Measurements from ENCODE around the gene MBOAT2.
"Not testable (repeated sequence)": the region's sequence is repeated elsewhere in the genome, so short reads cannot be mapped to it uniquely, and the experiment has no call there.

MBOAT2 gene

GRCh38 chr2:8934338-8934737 lies 69.1 kb downstream of the MBOAT2 start:
- in situ Hi-C loops (cut with MboI; ENCODE audit: low pct_unique_long_range_greater_than_20kb, low sequenced_read_pairs, unreplicated experiment): no loop called here
- DNase-seq (ENCODE audit: low spot score): no peak
- TF ChIP-seq, protein P1, sequence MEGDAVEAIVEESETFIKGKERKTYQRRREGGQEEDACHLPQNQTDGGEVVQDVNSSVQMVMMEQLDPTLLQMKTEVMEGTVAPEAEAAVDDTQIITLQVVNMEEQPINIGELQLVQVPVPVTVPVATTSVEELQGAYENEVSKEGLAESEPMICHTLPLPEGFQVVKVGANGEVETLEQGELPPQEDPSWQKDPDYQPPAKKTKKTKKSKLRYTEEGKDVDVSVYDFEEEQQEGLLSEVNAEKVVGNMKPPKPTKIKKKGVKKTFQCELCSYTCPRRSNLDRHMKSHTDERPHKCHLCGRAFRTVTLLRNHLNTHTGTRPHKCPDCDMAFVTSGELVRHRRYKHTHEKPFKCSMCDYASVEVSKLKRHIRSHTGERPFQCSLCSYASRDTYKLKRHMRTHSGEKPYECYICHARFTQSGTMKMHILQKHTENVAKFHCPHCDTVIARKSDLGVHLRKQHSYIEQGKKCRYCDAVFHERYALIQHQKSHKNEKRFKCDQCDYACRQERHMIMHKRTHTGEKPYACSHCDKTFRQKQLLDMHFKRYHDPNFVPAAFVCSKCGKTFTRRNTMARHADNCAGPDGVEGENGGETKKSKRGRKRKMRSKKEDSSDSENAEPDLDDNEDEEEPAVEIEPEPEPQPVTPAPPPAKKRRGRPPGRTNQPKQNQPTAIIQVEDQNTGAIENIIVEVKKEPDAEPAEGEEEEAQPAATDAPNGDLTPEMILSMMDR (IDR thresholded peaks at IDR 0.05; ENCODE audit: extremely low read depth, insufficient read depth, missing control alignments): no peak

DNA sequence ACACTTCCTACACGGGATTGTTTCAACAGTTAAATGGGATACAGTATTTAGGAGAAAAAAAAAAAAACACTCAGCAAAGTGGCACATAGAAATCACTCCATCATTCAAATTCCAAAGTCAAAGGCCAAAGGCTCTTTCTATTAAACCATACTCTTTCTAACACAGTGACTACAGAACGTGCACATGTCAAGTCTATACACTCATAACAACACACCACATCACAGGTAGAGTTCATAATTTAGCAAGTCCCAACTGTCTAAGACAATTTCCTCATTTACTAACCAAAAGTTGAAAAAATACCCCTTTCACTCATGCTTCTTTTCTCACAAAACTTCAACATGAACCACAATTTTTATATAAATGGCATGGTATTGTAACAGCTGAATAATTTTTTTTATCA lies 70.8 kb downstream of the MBOAT2 start:
- in situ Hi-C loops (cut with MboI; ENCODE audit: low pct_unique_long_range_greater_than_20kb, low sequenced_read_pairs, unreplicated experiment): no loop called here
- DNase-seq (ENCODE audit: low spot score): no peak
- TF ChIP-seq, protein P1 (IDR thresholded peaks at IDR 0.05; ENCODE audit: extremely low read depth, insufficient read depth, missing control alignments): no peak

- in situ Hi-C loops (cut with MboI; ENCODE audit: low pct_unique_long_range_greater_than_20kb, low sequenced_read_pairs, unreplicated experiment); DNase-seq (ENCODE audit: low spot score): not testable (repeated sequence)
These were observed 73.3 kb downstream of the MBOAT2 start for GRCh38 chr2:8930185-8930584.

DNA sequence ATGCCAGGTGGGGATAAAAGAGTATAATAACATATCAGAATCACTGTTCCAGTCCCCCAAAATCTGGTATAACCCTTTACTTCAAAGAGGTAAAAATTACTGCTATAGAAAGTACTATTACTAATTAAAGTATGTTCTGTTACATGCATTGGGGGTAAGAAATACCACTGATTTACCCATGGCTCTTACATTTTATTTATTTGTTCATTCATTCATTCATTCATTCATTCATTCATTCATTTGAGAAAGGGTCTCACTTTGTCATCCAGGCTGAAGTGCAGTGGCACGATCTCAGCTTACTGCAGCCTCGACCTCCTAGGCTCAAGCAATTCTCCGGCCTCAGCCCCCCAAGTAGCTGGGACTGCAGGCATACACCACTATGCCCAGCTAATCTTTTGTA lies 74.4 kb downstream of the MBOAT2 start:
- TF ChIP-seq, protein P1 (IDR thresholded peaks at IDR 0.05; ENCODE audit: extremely low read depth, insufficient read depth, missing control alignments): no peak
- no peak for DNase-seq (ENCODE audit: low spot score)
- in situ Hi-C loops (cut with MboI; ENCODE audit: low pct_unique_long_range_greater_than_20kb, low sequenced_read_pairs, unreplicated experiment): no loop called here

DNA sequence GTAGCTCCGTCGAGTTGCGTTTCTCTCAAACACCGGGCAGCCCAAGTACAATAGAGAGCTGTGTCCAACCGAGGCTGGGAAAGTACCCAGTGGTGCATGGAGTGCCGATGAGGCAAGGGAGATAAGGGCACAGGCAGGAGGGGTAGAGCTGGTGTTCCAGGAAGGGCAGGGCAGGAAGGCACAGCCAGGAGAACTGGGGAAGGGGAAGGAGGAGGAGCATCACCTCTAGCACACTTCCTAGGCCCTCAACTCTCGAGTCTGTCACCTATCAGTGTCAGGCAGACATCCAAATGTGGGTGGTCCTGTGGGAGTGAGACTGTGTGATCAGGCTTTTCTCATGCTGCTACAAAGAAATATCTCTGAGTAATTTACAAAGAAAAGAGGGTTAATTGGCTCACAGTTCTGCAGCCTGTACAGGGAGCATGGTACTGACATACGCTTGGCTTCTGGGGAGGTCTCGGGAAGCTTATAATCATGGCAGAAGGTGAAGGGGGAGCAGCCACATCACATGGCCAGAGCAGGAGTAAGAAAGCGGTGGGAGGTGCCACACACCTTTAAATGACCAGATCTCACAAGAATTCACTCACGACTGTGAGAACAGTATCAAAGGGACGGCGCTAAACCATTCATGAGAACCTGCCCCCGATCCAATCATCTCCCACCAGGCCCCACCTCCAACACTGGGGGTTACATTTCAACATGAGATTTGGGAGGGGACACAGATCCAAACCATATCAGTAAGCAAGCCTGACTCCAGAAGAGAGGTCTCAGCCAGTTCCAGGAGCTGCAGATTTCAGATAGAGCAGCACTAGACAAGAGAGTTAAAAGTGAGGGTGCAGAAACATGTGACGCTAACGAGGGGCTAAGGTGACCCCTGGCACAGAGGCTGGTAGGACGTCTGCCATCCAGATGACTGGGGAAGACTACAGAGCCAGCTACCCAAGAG lies 75.7 kb downstream of the MBOAT2 start:
- TF ChIP-seq, protein P1 (IDR thresholded peaks at IDR 0.05; ENCODE audit: extremely low read depth, insufficient read depth, missing control alignments): no peak
- no peak for DNase-seq (ENCODE audit: low spot score)
- in situ Hi-C loops (cut with MboI; ENCODE audit: low pct_unique_long_range_greater_than_20kb, low sequenced_read_pairs, unreplicated experiment): no loop called here

GRCh38 chr2:8926356-8926755 lies 77.1 kb downstream of the MBOAT2 start:
- TF ChIP-seq, protein P1 (IDR thresholded peaks at IDR 0.05; ENCODE audit: extremely low read depth, insufficient read depth, missing control alignments): no peak
- no peak for DNase-seq (ENCODE audit: low spot score)
- in situ Hi-C loops (cut with MboI; ENCODE audit: low pct_unique_long_range_greater_than_20kb, low sequenced_read_pairs, unreplicated experiment): no loop called here

GRCh38 chr2:8925411-8925810 lies 78.1 kb downstream of the MBOAT2 start:
- in situ Hi-C loops (cut with MboI; ENCODE audit: low pct_unique_long_range_greater_than_20kb, low sequenced_read_pairs, unreplicated experiment): no loop called here
- DNase-seq (ENCODE audit: low spot score): no peak
- TF ChIP-seq, protein P1 (IDR thresholded peaks at IDR 0.05; ENCODE audit: extremely low read depth, insufficient read depth, missing control alignments): no peak
